Measurements from ENCODE around the gene FSD1. TPM values are rescaled to one million over a fixed set of nuclear protein-coding genes. Genes with fewer than 3 reads are reported as not detected.
A peak's percentile ranks its signal among the peaks of the same experiment; 100 is the strongest.

The FSD1 gene
- total RNA-seq, 6 experiments from 2014 or later, result 0.19 to 2.2 (median 0.52) TPM; not detected in 2

DNA sequence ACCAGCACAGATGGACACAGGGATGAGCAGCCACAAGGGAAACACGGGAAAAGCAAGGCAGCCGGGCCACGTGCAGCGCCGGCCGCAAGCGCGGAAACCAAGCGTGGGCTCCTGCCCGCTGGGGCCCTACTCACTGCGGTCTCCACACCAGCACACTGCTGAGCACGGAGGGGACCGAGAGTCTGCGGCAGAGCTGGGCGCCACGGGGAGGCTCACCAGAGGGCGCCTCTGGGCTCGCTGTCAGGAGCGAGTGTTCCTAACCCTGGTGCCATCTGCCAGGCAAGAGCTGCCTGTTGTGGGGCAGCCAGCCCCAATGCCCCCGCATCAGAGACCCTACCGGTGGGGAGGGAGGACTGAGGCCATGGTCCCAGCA, 65.5 kb downstream of the FSD1 start:
- ATAC-seq, result peak; percentile 24 to 58 (median 48)
- Histone ChIP-seq H3K27me3 (no peaks in the 10 kb centered on the region), H3K9me3 (no peaks in the 10 kb centered on the region), H3K36me3 (peaks cover 0 to 15% (median 5%) of the 10 kb centered on the region in 4 donors), H3K27ac (peak overlapping the region in 2 of 3 donors; percentile 37 to 58), H3K4me1 (peaks cover 0 to 37% (median 8%) of the 10 kb centered on the region in 4 donors), H3K4me3 (no peak overlapping the region)
- intact Hi-C loops (cut with DNase I), result no loop called here
- TF ChIP-seq, protein P1, sequence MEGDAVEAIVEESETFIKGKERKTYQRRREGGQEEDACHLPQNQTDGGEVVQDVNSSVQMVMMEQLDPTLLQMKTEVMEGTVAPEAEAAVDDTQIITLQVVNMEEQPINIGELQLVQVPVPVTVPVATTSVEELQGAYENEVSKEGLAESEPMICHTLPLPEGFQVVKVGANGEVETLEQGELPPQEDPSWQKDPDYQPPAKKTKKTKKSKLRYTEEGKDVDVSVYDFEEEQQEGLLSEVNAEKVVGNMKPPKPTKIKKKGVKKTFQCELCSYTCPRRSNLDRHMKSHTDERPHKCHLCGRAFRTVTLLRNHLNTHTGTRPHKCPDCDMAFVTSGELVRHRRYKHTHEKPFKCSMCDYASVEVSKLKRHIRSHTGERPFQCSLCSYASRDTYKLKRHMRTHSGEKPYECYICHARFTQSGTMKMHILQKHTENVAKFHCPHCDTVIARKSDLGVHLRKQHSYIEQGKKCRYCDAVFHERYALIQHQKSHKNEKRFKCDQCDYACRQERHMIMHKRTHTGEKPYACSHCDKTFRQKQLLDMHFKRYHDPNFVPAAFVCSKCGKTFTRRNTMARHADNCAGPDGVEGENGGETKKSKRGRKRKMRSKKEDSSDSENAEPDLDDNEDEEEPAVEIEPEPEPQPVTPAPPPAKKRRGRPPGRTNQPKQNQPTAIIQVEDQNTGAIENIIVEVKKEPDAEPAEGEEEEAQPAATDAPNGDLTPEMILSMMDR (IDR thresholded peaks at IDR 0.05), result peak; percentile 22 to 34 (median 30)
- TF ChIP-seq POLR2A (IDR thresholded peaks at IDR 0.05), result no peak
- WGBS (ENCODE audit: insufficient coverage, low coverage, low lambda C conversion rate, missing lambda C conversion rate), result no CpG with 5 or more reads among the region's 21 CpGs
- DNase-seq, result peak in 1 of 3 donors; percentile 54

DNA sequence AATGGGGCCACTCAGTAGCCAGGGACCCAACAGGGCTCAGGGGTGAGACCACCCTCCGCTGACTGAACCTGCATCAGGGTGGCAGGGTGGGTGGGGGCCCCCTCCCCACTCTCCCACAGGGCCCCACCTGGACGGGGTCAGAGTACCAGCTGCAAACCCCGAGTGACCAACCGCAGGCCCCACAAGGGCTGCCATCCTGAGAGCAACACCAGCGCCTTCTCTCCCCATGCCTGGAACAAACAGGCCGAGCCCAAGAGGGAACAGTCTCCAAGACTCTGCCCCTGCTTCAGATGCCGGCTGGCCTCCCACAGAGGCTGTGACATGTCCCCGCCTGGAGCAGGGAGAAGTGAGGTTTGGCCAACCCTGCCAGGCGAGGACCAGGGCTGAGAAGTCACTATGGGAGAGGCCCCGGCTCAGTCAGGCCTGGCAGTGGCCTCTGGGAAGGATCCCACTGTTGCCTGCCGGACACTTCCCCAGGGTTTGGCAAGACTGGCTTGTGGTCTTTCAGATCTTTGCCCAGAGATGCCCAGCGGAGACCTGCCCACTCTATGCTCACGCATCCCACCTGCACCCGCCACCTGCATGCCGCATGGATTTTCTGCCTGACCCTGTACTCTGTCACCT, 66.1 kb downstream of the FSD1 start:
- intact Hi-C loops (cut with DNase I), result no loop called here
- peak in 2 of 3 donors; percentile 19 to 47 for DNase-seq
- TF ChIP-seq, protein P1 (IDR thresholded peaks at IDR 0.05), result no peak
- TF ChIP-seq POLR2A (IDR thresholded peaks at IDR 0.05), result no peak
- no peak overlapping the region for H3K4me3 ChIP-seq
- peaks cover 0 to 10% (median 4%) of the 10 kb centered on the region in 4 donors for H3K36me3 ChIP-seq
- no peak for ATAC-seq
- H3K27me3 ChIP-seq, result no peaks in the 10 kb centered on the region
- no peak overlapping the region for H3K27ac ChIP-seq
- H3K9me3 ChIP-seq, result no peaks in the 10 kb centered on the region
- H3K4me1 ChIP-seq, result peaks cover 0 to 43% (median 13%) of the 10 kb centered on the region in 4 donors
- WGBS (ENCODE audit: insufficient coverage, low coverage, low lambda C conversion rate, missing lambda C conversion rate), result 73% methylated on average over 2 of the region's 15 CpGs

DNA sequence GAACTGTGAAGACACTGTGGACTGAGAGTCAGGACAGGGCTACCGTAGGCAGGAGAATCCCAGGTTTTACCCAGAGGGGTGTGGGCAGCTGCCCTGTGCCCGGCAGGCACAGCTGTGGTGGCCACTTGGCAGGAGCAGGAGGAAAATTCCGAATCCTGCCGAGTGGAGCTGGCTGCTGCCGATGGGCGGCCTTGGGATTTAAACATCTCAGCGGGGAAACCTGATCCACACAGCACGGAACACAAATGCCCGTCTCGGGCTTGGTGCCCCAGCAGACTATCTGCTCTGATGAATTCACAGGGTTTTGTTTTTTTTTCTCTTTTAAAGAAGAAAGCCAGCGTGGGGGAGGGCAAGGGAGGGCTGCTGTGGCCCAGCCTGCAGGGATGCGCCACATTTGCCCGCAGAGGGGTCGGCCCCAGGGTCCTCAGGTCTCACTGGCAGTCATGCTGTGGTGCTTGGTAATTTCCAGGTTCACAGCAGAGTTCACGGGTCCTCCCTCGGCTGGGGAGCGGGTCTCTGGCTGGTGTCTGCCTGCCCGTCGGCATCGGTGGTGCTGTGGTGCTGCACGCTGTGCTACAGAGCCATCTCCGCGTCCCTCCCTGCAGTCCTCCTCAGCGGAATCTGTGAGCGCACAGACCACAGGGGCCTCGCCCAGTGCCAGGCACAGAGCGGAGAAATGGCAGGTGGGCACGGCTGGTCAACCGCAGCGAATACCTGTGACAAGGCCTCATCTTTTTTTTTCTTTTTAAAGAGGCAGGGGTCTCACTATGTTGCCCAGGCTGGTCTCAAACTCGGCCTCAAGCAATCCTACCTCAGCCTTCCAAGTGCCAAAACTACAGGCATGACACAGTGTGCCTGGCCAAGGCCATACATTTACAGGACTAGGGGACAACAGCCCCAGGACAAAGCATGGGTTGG, 67.1 kb downstream of the FSD1 start:
- intact Hi-C loops (cut with DNase I), result no loop called here
- Histone ChIP-seq H3K4me3 (no peak overlapping the region), H3K9me3 (no peaks in the 10 kb centered on the region), H3K4me1 (peaks cover 0 to 44% (median 15%) of the 10 kb centered on the region in 4 donors), H3K36me3 (peaks cover 0 to 6% (median 0%) of the 10 kb centered on the region in 4 donors), H3K27ac (no peak overlapping the region), H3K27me3 (no peaks in the 10 kb centered on the region)
- DNase-seq, result peak in 2 of 3 donors; percentile 19 to 52
- ATAC-seq, result no peak
- 76% methylated on average over 11 of the region's 31 CpGs for WGBS (ENCODE audit: insufficient coverage, low coverage, low lambda C conversion rate, missing lambda C conversion rate)
- TF ChIP-seq POLR2A (IDR thresholded peaks at IDR 0.05), result no peak
- TF ChIP-seq, protein P1 (IDR thresholded peaks at IDR 0.05), result no peak

DNA sequence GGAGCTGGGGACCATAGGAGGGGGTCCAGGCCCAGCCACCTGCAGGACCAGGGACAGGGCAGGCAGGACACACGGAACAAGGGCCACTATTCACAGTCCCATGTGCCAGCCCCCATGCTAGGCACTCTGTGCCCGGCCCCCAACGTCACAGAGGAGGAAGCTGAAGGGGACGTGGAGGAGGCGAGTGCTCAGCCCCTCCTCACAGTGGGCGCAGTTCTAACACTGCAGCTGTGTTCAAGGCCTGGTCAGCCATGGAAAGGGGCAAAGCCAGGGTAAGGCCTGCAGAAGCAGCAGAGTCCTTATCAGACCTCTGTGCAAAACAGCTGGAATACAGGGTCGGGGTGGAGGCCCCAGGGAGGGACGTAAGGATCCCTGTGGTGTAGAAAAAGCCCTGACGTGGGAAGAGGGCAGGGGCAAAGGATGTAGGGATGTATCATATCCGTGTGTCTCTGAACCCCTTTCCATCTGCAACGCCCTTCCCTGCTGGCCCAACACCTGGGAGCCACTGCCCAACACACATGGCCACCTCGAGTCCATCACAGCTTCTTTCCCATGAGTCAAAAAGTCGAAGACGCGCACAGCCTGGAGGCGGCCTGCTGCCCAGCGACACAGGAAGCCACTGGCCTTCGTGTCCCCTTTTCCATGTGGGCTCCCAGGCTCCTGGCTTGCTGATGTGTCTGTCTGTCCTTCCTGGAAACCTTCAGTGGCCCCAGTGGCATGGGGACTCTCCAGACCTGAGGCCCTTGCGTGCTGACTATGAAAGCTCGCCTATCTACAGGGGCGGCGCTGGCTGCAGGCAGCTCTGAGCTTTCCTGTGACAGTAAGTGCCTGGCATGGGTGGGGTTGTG, 68.0 kb downstream of the FSD1 start:
- TF ChIP-seq POLR2A (IDR thresholded peaks at IDR 0.05), result no peak
- peaks cover 0 to 44% (median 15%) of the 10 kb centered on the region in 4 donors for H3K4me1 ChIP-seq
- intact Hi-C loops (cut with DNase I), result no loop called here
- ATAC-seq (no peak), DNase-seq (no peak)
- H3K9me3 ChIP-seq, result no peaks in the 10 kb centered on the region
- H3K27me3 ChIP-seq, result no peaks in the 10 kb centered on the region
- WGBS (ENCODE audit: insufficient coverage, low coverage, low lambda C conversion rate, missing lambda C conversion rate), result 75% methylated on average over 16 of the region's 22 CpGs
- no peak overlapping the region for H3K4me3 ChIP-seq
- peaks cover 0 to 6% (median 0%) of the 10 kb centered on the region in 4 donors for H3K36me3 ChIP-seq
- H3K27ac ChIP-seq, result no peak overlapping the region

All from right lobe of liver (tissue), 6 donors.